ENCODE data around the gene ITIH3.

Gene ITIH3

GRCh38 chr3:52774901-52775864, 19.4 kb upstream of the ITIH3 start:
- TF ChIP-seq GATA2 (IDR thresholded peaks at IDR 0.05; ENCODE audit: low read depth, low read length) (no peak), GATA3 (IDR thresholded peaks at IDR 0.05; ENCODE audit: low read depth, low read length) (no peak)

DNA sequence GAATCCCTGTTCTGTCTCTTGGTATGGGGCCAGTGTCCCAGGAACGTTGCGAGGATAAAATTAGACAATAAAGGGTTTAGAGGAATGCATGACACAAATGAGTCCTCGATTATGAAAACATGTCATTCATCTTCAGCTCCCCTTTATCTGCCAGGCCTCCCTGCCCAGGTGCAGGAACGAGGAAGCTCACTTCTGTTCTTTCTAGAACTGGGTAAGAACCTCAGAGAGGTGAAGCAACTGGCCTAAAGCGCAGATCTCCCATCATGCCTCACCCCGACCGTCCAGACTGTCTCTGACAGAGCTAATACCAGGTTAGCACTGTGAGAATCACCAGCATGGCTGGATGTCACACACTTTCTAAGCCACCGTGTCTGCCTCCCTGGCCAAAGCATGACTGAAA, 18.7 kb upstream of the ITIH3 start:
- TF ChIP-seq GATA2 (IDR thresholded peaks at IDR 0.05; ENCODE audit: low read depth, low read length) (no peak), GATA3 (IDR thresholded peaks at IDR 0.05; ENCODE audit: low read depth, low read length) (no peak)

DNA sequence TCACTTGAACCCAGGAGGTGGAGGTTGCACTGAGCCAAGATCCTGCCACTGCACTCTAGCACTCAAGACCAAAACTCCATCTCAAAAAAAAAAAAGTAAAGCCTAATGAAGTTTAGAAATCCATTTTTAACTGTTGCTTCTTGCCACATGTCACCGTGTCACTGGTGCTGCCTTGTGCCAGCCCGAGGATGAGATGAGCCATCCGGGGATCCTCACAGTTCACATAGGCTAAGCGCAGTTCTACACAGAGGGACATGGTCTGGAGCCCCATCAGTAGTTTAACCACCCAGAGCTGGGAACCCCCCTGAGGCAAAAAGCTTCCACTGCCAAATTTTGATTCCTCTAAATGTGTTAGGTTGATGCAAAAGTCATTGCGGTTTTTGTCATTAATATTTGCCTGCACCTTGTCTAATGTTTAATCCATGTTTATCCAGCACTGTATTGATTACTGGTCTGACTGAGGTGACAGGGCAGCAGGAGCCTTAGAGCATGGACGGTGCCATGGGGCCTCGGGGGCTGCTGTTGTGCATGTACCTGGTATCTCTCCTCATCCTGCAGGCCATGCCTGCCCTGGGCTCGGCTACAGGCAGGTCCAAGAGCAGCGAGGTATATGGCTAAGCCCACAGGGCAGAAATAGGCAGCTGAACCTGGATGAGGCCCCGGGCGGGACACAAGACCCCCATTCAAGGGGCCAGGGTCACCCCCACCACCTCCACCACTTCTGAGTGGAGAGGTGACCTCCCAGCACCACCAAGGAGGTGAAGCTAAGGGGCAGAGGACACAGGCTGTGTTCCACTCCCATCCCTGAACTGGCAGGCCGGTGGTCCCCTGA, 17.3 kb upstream of the ITIH3 start, which contains the start of gene ITIH1:
TSS of gene ITIH1 (plus strand) at position 473 of the 832 bp plus-strand sequence. CDS start at position 490, 17 bp downstream.
- TF ChIP-seq GATA3 (IDR thresholded peaks at IDR 0.05; ENCODE audit: low read depth, low read length) (no peak), GATA2 (IDR thresholded peaks at IDR 0.05; ENCODE audit: low read depth, low read length) (no peak)

DNA sequence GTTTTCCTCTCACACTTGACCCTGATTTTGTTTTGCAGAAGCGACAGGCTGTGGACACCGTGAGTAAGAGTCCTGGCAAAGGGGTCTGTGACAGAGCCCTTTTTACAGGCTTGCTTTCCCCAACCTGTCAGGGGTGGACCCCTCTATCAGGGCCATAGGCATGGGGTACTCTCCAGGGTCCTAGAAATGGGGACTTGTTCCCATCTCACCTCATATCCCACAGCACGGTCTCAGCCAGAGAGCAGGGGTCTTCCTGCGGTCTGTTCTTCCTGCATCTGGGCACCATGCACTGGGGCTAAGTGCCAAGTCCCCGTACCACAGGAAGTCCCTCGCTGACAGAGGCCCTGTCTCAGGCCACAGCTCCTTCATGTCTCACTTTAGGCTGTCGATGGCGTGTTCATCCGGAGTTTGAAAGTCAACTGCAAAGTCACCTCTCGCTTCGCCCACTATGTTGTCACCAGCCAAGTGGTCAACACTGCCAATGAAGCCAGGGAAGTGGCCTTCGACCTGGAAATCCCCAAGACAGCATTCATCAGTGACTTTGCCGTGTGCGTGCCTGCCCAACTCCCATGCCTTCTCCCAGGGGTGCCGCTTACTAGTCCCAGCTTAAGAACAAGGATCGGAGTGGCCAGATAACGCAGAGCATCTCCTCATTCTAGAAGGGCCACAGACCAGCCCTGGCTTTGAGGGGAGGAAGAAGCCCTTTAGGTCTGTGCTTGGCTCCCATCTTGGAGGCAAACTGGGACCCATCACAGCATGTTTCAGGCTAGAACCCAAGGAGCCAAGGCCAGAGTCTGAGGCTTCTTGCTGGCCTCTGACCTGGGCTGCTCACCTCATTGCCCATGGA, 16.4 kb upstream of the ITIH3 start:
- TF ChIP-seq GATA2 (IDR thresholded peaks at IDR 0.05; ENCODE audit: low read depth, low read length): no peak
- no peak for TF ChIP-seq GATA3 (IDR thresholded peaks at IDR 0.05; ENCODE audit: low read depth, low read length)

DNA sequence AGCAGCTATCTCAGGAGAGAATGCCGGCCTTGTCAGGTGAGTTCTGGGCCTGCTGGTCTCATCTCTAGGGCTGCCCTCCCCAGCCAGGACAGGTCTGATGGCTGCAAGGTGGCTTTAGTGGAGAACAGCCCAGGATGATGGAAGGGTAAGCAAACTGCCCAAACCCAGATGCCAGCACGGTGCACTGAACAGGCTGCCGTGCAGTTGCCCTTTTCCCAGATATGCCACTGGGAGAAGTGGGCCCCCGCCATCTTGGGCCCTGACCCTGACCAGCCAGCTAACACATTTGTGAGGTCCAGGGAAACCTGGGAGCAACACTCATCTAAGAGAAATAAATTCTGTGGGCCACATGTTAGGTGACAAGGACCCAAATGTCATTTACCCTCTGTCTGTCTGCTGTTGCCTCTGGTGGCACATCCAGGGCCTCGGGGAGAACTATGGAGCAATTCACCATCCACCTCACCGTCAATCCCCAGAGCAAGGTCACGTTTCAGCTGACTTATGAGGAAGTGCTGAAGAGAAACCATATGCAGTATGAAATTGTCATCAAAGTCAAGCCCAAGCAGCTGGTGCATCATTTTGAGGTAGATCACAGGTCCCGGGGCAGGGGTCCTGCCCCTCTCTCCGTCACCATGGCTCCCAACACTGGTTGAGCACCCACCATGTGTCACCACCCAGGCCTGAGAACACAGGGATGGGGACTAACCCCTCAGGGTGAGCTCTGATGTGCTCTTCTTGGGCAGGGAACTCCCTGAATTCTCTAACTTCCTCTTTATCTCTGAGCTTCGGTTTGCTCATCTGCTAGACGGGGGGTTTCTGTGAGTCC, 15.4 kb upstream of the ITIH3 start:
- TF ChIP-seq GATA2 (IDR thresholded peaks at IDR 0.05; ENCODE audit: low read depth, low read length): no peak
- TF ChIP-seq GATA3 (IDR thresholded peaks at IDR 0.05; ENCODE audit: low read depth, low read length): no peak

DNA sequence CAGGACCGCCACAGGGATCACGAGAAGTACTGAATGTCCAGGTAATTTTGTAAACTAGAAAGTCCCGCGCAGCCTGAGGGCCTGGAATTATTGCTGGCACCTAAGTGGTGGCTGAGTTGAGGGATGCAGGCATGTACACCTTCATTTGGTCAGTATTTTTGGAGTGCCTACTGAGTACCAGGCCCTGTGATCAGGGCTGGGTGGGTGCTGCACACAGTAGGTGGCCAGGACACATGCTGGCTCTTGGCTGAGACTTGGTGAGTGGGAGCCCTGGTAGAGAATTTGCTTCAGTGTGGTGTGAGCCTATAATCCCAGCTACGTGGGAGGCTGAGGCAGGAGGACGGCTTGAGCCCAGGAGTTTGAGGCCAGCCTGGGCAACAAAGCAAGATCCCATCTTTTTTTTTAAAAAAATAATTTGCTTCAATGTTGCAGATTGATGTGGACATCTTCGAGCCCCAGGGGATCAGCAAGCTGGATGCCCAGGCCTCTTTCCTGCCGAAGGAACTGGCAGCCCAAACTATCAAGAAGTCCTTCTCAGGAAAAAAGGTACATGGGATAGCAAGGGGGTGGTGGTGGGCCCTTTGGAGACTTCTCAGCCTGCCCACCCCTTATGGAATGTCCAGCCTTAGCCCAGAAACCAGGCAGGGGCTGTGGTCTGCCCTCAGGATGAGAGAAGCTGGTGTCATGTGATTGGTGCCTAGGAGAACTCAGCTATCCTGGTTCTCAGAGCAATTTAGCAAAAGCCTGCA, 14.6 kb upstream of the ITIH3 start:
- TF ChIP-seq GATA2 (IDR thresholded peaks at IDR 0.05; ENCODE audit: low read depth, low read length) (no peak), GATA3 (IDR thresholded peaks at IDR 0.05; ENCODE audit: low read depth, low read length) (no peak)

DNA sequence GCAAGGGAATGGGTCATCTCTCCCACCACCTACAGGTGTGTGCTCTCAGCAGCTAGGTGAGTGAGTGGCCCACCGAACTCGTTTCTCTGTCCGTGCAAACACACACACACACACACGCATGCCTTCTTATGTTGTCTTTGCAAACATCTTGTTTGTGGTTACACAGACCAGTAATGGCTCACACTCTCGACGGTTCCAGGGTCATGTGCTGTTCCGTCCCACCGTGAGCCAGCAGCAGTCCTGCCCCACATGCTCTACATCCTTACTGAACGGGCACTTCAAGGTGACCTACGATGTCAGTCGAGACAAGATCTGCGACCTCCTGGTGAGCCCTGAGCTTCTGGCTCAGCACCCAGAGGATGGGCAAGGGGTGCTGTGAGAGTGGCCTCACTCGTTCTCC, 12.9 kb upstream of the ITIH3 start:
- TF ChIP-seq GATA3 (IDR thresholded peaks at IDR 0.05; ENCODE audit: low read depth, low read length) (no peak), GATA2 (IDR thresholded peaks at IDR 0.05; ENCODE audit: low read depth, low read length) (no peak)

DNA sequence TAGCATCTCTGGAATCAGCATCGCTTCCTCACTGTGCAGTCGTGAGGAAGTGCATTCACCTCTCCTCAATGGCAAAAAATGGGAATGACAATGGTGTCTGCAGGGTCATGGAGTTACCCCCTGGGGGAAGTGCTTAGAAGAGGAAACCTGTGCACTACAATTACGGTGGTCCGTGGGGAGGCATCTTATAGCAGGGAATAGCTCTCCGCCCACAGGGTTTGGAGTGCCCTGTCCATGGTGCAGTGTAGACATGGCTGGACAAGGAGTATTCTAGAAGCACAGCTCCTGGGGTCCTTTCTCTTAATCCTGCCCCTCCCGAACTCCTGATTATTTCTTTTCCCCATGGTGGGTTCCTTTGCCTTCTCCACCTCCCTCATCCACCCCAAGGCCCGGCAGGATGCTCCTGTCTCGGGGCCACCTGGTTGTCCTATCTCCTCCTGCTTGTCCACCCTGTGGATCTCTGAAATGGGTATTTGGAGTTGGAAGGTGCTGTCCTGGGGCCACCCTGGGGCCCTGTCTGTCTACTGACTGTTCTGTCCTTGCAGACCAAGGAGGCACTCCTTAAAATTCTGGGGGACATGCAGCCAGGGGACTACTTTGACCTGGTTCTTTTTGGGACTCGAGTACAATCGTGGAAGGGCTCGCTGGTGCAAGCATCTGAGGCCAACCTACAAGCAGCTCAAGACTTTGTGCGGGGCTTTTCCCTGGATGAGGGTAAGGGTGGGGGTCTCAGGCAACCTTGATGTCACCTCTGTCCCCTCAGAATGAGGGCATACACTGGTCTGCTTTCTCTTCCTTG, 12.0 kb upstream of the ITIH3 start:
- TF ChIP-seq GATA3 (IDR thresholded peaks at IDR 0.05; ENCODE audit: low read depth, low read length): no peak
- TF ChIP-seq GATA2 (IDR thresholded peaks at IDR 0.05; ENCODE audit: low read depth, low read length): no peak

DNA sequence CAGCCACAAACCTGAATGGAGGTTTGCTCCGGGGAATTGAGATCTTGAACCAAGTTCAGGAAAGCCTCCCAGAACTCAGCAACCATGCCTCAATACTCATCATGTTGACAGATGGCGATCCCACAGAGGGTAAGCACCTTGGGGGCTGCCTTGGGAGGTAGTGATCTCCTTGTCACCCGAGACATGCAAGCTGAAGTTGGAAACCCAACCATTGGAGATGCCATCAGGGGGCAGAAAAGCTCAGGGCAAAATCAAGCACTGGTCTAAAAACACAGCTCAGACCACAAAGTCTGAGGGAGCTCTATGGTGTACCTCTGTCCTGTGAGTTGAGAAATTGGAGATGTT, 11.4 kb upstream of the ITIH3 start:
- no peak for TF ChIP-seq GATA2 (IDR thresholded peaks at IDR 0.05; ENCODE audit: low read depth, low read length)

DNA sequence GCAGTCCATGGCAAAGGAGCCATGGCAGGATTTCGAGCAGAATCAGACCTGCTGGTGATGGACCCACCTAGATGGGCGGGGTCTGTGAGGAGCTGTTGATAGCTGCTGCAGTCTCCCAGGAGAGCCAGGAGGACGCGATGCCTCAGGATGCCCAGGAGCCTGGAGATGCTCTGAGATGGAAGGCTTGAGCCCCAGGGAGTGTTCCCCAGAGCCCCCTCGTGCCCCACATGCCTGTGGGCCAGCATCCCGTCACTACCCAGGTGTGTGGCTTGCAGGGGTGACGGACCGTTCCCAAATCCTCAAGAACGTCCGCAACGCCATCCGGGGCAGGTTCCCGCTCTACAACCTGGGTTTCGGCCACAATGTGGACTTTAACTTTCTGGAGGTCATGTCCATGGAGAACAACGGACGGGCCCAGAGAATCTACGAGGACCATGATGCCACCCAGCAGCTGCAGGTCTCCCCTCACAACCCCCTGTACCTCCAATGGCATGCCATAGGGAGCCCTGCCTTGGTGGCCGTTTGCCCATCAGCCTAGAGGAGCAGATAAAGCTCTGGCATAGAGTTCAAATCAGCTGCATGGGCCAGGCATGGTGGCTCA, 10.5 kb upstream of the ITIH3 start:
- no peak for TF ChIP-seq GATA2 (IDR thresholded peaks at IDR 0.05; ENCODE audit: low read depth, low read length)
- no peak for TF ChIP-seq GATA3 (IDR thresholded peaks at IDR 0.05; ENCODE audit: low read depth, low read length)

DNA sequence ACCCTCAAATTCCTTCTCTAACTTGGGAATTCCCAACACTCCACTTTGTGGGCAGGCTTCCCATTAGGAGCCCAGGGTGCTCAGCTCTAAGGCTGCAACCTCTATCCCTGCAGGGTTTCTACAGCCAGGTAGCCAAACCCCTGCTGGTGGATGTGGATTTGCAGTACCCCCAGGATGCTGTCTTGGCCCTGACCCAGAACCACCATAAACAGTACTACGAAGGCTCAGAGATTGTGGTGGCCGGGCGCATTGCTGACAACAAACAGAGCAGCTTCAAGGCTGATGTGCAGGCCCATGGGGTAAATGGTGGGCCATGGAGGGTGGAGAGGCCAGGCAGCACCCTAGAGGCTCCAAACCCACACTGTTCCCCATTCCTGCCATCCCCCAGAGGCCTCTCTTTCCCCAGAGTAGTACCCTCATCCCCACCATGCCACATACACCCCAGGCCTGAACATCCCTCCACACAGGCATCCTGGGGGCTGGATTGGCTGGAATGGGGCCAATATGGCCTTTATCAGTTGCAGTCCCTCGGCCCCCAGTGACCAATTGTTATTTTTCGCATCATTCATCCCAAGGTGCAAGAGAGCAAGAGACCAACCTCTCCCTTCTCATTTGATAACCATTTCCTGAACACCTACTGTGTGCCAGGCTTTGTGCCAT, 9.5 kb upstream of the ITIH3 start:
- no peak for TF ChIP-seq GATA3 (IDR thresholded peaks at IDR 0.05; ENCODE audit: low read depth, low read length)
- TF ChIP-seq GATA2 (IDR thresholded peaks at IDR 0.05; ENCODE audit: low read depth, low read length): no peak

All from SH-SY5Y (cell line).